ENCODE results near the gene ABCA13. TPM values are rescaled to one million over a fixed set of nuclear protein-coding genes. Genes with fewer than 3 reads are reported as not detected.
A peak's percentile ranks its signal among the peaks of the same experiment; 100 is the strongest.

ABCA13 gene
- total and polyA plus RNA-seq, 2 donors from 2014 or later: 0.62 to 6.0 TPM

DNA sequence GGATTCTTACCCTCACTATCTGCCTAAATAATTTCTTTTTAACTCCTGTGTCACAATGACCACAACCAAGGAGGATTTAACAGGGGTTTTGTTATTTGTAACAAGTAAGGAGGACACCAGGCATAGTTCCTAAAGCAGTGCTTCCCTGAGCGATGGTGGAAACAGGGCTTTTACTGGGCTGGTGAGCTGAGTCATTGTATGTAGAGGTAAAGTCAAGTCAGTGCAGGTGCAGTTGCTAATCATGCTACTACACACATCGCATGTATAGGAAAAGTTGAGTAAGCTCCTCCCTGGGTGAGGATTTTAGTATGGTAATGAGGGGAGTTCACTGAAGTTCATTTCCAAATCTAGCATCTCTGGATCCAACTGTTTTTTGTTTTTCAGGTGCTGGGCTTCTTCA, 22.9 kb upstream of the ABCA13 start:
- no peak overlapping the region for H3K9ac ChIP-seq (ENCODE audit: low read length in 3 of 3)
- no peaks in the 10 kb centered on the region for H3K4me1 ChIP-seq (ENCODE audit: control insufficient read depth in 2 of 3, insufficient read depth in 2 of 3, low read depth in 1 of 3, low read length in 3 of 3)
- FAIRE-seq (no peak), DNase-seq (no peak)
- TF ChIP-seq, protein P1, sequence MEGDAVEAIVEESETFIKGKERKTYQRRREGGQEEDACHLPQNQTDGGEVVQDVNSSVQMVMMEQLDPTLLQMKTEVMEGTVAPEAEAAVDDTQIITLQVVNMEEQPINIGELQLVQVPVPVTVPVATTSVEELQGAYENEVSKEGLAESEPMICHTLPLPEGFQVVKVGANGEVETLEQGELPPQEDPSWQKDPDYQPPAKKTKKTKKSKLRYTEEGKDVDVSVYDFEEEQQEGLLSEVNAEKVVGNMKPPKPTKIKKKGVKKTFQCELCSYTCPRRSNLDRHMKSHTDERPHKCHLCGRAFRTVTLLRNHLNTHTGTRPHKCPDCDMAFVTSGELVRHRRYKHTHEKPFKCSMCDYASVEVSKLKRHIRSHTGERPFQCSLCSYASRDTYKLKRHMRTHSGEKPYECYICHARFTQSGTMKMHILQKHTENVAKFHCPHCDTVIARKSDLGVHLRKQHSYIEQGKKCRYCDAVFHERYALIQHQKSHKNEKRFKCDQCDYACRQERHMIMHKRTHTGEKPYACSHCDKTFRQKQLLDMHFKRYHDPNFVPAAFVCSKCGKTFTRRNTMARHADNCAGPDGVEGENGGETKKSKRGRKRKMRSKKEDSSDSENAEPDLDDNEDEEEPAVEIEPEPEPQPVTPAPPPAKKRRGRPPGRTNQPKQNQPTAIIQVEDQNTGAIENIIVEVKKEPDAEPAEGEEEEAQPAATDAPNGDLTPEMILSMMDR (IDR thresholded peaks at IDR 0.05; ENCODE audit: borderline replicate concordance, extremely low read depth, insufficient read depth): no peak
- H3K4me3 ChIP-seq (ENCODE audit: low read length in 3 of 3): no peak overlapping the region
- intact Hi-C loops (cut with DNase I): no loop called here
- H3K27ac ChIP-seq (ENCODE audit: low read depth in 2 of 2, low read length in 2 of 2): no peak overlapping the region
- H3K9me3 ChIP-seq (ENCODE audit: control insufficient read depth in 2 of 3, insufficient read depth in 1 of 3, low read length in 3 of 3): peaks cover 0 to 7% (median 0%) of the 10 kb centered on the region in 3 donors
- H3K27me3 ChIP-seq (ENCODE audit: control insufficient read depth, insufficient read depth, low read length): no peaks in the 10 kb centered on the region
- H3K36me3 ChIP-seq (ENCODE audit: control insufficient read depth in 2 of 3, insufficient read depth in 3 of 3, low read length in 3 of 3): no peaks in the 10 kb centered on the region

DNA sequence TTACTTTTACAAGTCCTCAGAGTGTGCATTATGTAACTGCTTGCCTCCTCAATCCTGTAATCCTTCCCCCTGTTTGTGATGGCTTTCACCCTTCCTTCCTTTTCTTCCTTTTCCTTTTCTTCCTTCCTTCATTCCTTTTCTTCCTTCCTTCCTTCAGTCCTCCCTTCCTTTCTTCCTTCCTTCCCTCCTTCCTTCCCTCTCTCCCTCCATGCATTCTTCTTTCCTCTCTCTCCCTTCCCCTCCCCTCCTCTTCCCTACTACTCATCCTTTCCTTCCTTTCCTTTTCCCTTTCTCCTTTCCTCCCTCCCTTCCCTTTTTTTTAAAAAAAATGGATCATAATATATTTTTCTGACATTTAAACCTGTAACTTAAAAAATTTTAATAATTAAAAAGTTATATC, 22.2 kb upstream of the ABCA13 start:
- H3K4me3 ChIP-seq (ENCODE audit: low read length in 3 of 3): no peak overlapping the region
- H3K27me3 ChIP-seq (ENCODE audit: control insufficient read depth, insufficient read depth, low read length): no peaks in the 10 kb centered on the region
- TF ChIP-seq, protein P1 (IDR thresholded peaks at IDR 0.05; ENCODE audit: borderline replicate concordance, extremely low read depth, insufficient read depth): no peak
- intact Hi-C loops (cut with DNase I): no loop called here
- H3K9ac ChIP-seq (ENCODE audit: low read length in 3 of 3): no peak overlapping the region
- no peaks in the 10 kb centered on the region for H3K4me1 ChIP-seq (ENCODE audit: control insufficient read depth in 2 of 3, insufficient read depth in 2 of 3, low read depth in 1 of 3, low read length in 3 of 3)
- peaks cover 0 to 3% (median 0%) of the 10 kb centered on the region in 3 donors for H3K9me3 ChIP-seq (ENCODE audit: control insufficient read depth in 2 of 3, insufficient read depth in 1 of 3, low read length in 3 of 3)
- no peak overlapping the region for H3K27ac ChIP-seq (ENCODE audit: low read depth in 2 of 2, low read length in 2 of 2)
- no peaks in the 10 kb centered on the region for H3K36me3 ChIP-seq (ENCODE audit: control insufficient read depth in 2 of 3, insufficient read depth in 3 of 3, low read length in 3 of 3)
- DNase-seq: no peak
- no peak for FAIRE-seq

DNA sequence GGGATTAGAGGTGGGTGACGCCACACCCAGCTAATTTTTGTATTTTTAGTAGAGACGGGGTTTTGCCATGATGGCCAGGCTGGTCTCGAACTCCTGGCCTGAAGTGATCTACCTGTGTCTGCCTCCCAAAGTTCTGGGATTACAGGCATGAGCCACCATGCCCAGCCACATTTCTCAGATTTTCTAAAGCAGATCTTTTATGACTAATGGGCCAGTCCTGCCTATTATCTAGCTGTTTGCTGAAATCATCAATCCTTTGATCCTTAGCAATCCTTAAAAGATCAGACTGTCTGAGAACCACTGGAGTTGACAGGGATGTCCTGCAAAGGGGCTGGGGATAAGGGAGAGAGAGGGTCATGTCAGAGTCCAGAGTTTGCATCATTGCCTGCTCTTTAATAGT, 21.2 kb upstream of the ABCA13 start:
- no peak overlapping the region for H3K4me3 ChIP-seq (ENCODE audit: low read length in 3 of 3)
- no peak overlapping the region for H3K27ac ChIP-seq (ENCODE audit: low read depth in 2 of 2, low read length in 2 of 2)
- H3K4me1 ChIP-seq (ENCODE audit: control insufficient read depth in 2 of 3, insufficient read depth in 2 of 3, low read depth in 1 of 3, low read length in 3 of 3): peaks cover 0 to 2% (median 0%) of the 10 kb centered on the region in 3 donors
- H3K9ac ChIP-seq (ENCODE audit: low read length in 3 of 3): no peak overlapping the region
- intact Hi-C loops (cut with DNase I): no loop called here
- DNase-seq (no peak), FAIRE-seq (no peak)
- H3K36me3 ChIP-seq (ENCODE audit: control insufficient read depth in 2 of 3, insufficient read depth in 3 of 3, low read length in 3 of 3): no peaks in the 10 kb centered on the region
- TF ChIP-seq, protein P1 (IDR thresholded peaks at IDR 0.05; ENCODE audit: borderline replicate concordance, extremely low read depth, insufficient read depth): no peak
- no peaks in the 10 kb centered on the region for H3K27me3 ChIP-seq (ENCODE audit: control insufficient read depth, insufficient read depth, low read length)
- no peaks in the 10 kb centered on the region for H3K9me3 ChIP-seq (ENCODE audit: control insufficient read depth in 2 of 3, insufficient read depth in 1 of 3, low read length in 3 of 3)

DNA sequence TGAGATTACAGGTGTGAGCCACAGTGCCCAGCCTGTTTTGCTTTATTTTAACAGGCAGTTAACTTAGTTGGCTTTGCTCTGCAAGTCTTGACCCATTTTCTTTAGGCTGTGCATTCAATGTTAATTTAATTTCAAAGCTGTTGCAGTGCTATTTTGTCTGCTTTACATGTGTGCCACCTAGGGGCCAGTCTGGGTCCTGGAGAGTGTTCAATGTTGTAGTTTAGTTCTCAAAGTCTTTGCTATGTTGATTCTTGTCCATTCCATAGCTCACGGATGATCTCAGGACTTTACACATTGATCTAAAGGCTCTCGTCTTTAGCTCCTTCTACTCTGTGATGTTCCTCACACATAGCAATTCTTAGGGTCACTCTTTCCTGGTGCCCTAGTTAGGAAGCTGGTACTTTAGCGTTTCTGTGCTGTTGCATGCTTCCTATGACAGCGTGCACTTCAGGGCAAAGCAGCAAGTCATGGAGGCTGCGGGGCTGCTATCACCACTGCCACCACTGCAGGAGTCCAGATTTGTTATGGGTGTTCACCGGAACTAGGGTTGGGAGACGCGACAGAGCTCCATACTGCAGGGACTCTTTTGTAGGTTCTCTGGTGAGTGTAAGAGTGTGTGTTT, 16.4 kb upstream of the ABCA13 start:
- Histone ChIP-seq H3K27ac (ENCODE audit: low read depth in 2 of 2, low read length in 2 of 2) (no peak overlapping the region), H3K9ac (ENCODE audit: low read length in 3 of 3) (no peak overlapping the region), H3K4me3 (ENCODE audit: low read length in 3 of 3) (no peak overlapping the region), H3K4me1 (ENCODE audit: control insufficient read depth in 2 of 3, insufficient read depth in 2 of 3, low read depth in 1 of 3, low read length in 3 of 3) (peaks cover 0 to 2% (median 0%) of the 10 kb centered on the region in 3 donors), H3K27me3 (ENCODE audit: control insufficient read depth, insufficient read depth, low read length) (no peaks in the 10 kb centered on the region), H3K9me3 (ENCODE audit: control insufficient read depth in 2 of 3, insufficient read depth in 1 of 3, low read length in 3 of 3) (no peaks in the 10 kb centered on the region), H3K36me3 (ENCODE audit: control insufficient read depth in 2 of 3, insufficient read depth in 3 of 3, low read length in 3 of 3) (no peaks in the 10 kb centered on the region)
- FAIRE-seq (peak; percentile 8), DNase-seq (peak in 3 of 5 donors; percentile 15 to 56 (median 39))
- TF ChIP-seq, protein P1 (IDR thresholded peaks at IDR 0.05; ENCODE audit: borderline replicate concordance, extremely low read depth, insufficient read depth): peak; percentile 70
- intact Hi-C loops (cut with DNase I): no loop called here
